Brain microvascular endothelial cell (primary cell): ENCODE measurements around the gene ARHGAP21.

Source experiments
- DNase-seq: peaks from one replicate; pipeline ENCODE4 v3.0.0-alpha.2; 2020
- H3K27ac ChIP-seq: fragments of 250-450 bp; sonication (Bioruptor Pico); 2 replicates; pipeline ENCODE4 v1.5.1; 2020; ENCODE audit warnings: mild to moderate bottlenecking, moderate library complexity
- H3K27me3 ChIP-seq: fragments of 250-450 bp; sonication (Bioruptor Pico); replicated peaks from 2 replicates; pipeline ENCODE4 v1.5.1; 2020; ENCODE audit warnings: mild to moderate bottlenecking
- H3K36me3 ChIP-seq: fragments of 250-450 bp; sonication (Bioruptor Pico); replicated peaks from 2 replicates; pipeline ENCODE4 v1.5.1; 2020; ENCODE audit warnings: mild to moderate bottlenecking
- H3K4me3 ChIP-seq: 2 replicates; pipeline ENCODE4 v1.5.1; 2011; ENCODE audit warnings: low read depth, mild to moderate bottlenecking, control low read depth, low read length, moderate library complexity
- in situ Hi-C: cut with HindIII; loops from 2 replicates; pipeline ENCODE4 v1.10.0; 2017; ENCODE audit warnings: low sequenced_read_pairs, low pct_ligation_motif_present
- TF ChIP-seq, protein P1 (sequence below): IDR thresholded peaks from 2 replicates; pipeline ENCODE4 v1.5.1; 2011; ENCODE audit warnings: low read depth, mild to moderate bottlenecking, moderate library complexity, low read length, control low read depth, inconsistent platforms; ENCODE audit errors: missing control alignments

The ARHGAP21 gene

DNA sequence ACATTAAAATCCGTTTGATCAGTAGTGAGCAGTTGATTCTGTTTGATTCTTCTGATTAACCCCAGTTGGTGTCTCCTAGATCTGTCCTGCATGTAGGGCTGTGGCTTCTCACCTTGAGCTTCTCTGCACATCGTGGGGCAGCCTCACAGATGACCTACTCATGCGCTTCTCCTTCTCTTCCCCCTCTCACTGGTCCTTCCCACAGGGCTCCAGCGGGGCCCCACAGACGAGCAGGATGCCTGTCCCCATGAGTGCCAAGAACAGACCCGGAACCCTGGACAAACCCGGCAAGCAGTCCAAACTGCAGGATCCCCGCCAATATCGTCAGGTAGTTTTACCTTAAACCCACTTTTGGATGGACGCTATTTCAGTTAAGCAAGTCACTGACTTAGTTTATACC, 178.9 kb downstream of the ARHGAP21 start:
- Histone ChIP-seq H3K27ac (no peak overlapping the region), H3K4me3 (no peak overlapping the region), H3K36me3 (peaks cover 16% of the 10 kb centered on the region), H3K27me3 (no peaks in the 10 kb centered on the region)
- TF ChIP-seq, protein P1, sequence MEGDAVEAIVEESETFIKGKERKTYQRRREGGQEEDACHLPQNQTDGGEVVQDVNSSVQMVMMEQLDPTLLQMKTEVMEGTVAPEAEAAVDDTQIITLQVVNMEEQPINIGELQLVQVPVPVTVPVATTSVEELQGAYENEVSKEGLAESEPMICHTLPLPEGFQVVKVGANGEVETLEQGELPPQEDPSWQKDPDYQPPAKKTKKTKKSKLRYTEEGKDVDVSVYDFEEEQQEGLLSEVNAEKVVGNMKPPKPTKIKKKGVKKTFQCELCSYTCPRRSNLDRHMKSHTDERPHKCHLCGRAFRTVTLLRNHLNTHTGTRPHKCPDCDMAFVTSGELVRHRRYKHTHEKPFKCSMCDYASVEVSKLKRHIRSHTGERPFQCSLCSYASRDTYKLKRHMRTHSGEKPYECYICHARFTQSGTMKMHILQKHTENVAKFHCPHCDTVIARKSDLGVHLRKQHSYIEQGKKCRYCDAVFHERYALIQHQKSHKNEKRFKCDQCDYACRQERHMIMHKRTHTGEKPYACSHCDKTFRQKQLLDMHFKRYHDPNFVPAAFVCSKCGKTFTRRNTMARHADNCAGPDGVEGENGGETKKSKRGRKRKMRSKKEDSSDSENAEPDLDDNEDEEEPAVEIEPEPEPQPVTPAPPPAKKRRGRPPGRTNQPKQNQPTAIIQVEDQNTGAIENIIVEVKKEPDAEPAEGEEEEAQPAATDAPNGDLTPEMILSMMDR: no peak
- in situ Hi-C loops: no loop called here
- DNase-seq: no peak

DNA sequence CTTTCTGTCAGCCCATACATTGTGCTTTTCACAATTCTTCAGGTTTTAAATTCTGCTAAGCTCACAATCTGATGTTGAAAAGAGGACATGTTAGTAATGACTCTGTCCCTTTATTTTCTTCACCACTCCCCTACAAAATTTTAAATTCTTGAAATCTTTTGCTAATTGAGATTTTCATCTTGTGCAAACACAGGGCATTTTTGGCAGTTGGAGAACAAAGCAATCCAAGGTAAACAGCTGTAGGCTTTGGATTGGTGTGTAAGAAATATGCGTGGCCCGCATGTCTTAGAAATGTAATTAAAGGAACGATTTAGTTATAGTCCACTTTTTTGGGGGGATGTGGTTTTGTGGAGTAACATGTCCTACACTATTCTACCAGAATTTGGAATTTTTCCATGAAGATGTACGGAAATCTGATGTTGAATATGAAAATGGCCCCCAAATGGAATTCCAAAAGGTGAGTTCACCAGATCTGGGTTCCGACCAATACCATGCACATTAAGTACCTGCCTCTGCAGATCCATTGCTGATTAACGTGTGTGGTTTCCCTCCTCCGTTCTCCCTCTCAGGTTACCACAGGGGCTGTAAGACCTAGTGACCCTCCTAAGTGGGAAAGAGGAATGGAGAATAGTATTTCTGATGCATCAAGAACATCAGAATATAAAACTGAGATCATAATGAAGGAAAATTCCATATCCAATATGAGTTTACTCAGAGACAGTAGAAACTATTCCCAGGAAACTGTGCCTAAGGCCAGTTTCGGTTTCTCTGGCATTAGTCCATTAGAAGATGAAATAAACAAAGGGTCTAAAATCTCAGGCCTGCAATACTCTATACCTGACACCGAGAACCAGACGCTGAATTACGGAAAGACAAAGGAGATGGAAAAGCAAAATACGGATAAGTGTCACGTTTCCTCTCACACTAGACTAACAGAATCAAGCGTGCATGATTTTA, 181.1 kb downstream of the ARHGAP21 start:
- in situ Hi-C loops: no loop called here

DNA sequence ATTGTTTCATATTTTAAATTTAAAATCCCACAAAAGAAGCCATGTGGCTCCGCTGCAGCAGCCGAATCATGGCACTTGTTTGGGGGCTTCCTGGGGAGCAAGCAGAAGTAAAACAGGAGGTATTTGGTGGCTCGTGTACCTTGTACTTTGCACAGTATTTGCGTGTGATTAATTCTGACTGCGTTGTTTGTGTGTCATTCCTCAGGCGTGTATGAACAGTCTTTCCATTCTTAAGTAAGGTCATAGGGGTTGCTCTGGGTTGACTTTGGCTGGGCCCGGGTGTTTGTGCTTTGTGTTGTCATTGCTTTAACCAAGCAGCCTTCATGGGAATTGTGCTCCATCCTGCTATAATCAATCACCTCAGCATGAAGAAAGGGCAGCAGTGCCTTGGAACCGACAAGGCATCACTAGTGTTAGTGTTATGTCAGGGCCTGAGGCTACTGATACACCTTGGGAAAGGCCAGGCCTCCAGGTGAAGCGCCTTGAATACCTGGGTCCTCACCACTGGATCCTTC, 182.4 kb downstream of the ARHGAP21 start:
- in situ Hi-C loops: no loop called here
- Histone ChIP-seq H3K4me3 (no peak overlapping the region), H3K27me3 (no peaks in the 10 kb centered on the region), H3K36me3 (peaks cover 21% of the 10 kb centered on the region), H3K27ac (no peak overlapping the region)
- no peak for DNase-seq
- TF ChIP-seq, protein P1: no peak

More for the DNA sequence above, 181.1 kb downstream of the ARHGAP21 start:
- Histone ChIP-seq H3K4me3 (no peak overlapping the region), H3K36me3 (peaks cover 18% of the 10 kb centered on the region), H3K27ac (no peak overlapping the region), H3K27me3 (no peaks in the 10 kb centered on the region)
- DNase-seq: no peak
- TF ChIP-seq, protein P1: no peak

DNA sequence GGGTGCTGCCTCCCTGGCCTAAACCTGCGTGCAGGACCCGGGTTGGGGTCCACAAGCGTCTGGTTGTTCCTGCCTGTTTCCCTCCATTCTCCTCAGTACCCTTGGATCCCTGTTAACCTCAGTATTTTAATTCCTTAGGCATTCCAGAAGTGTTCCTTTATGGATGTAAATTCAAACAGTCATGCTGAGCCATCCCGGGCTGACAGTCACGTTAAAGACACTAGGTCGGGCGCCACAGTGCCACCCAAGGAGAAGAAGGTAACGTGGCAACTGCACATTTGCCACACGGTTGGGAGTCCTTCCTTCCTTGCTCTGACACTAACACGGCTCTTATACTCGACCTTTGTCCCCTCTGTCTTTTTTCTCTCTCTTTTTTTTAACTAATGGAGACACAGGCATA, 187.1 kb downstream of the ARHGAP21 start:
- TF ChIP-seq, protein P1: no peak
- no peak overlapping the region for H3K4me3 ChIP-seq
- in situ Hi-C loops: no loop called here
- H3K36me3 ChIP-seq: peaks cover 31% of the 10 kb centered on the region
- no peak for DNase-seq
- no peaks in the 10 kb centered on the region for H3K27me3 ChIP-seq
- H3K27ac ChIP-seq: no peak overlapping the region

DNA sequence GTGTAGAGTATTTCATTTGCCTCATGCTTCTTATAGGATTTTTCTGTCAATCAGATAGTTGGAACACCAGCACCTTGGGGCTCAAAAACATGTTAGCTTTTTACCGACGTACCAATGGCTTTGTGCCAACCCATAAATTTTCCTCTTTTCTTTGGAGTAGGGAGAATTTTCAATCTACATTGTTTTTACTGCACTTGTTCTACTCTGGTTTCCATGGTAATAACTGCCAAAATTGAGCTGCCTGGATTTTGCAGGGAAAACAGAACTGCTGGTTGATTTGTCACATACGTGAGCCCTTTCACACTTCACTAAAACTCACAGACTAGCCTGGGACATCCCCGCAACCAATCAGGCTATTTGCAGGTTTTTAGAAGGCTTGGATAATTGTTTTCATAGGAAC, 189.7 kb downstream of the ARHGAP21 start:
- in situ Hi-C loops: no loop called here
- DNase-seq: no peak
- TF ChIP-seq, protein P1: no peak
- no peaks in the 10 kb centered on the region for H3K27me3 ChIP-seq
- no peak overlapping the region for H3K27ac ChIP-seq
- H3K36me3 ChIP-seq: peaks cover 31% of the 10 kb centered on the region
- no peak overlapping the region for H3K4me3 ChIP-seq
